ENCODE data around the gene ZNF883.

GRCh38 chr9:112955550-112955949 is 56.4 kb downstream of the ZNF883 start:
- TF ChIP-seq CTCF (IDR thresholded peaks at IDR 0.05; ENCODE audit: extremely low read depth in 1 of 2, insufficient read depth in 1 of 2, low read depth in 1 of 2, low read length in 2 of 2) (no peak), POLR2AphosphoS5 (IDR thresholded peaks at IDR 0.05; ENCODE audit: insufficient read depth, low read depth, low read length) (no peak), POLR2A (IDR thresholded peaks at IDR 0.05; ENCODE audit: low read depth, low read length) (no peak), MAX (IDR thresholded peaks at IDR 0.05; ENCODE audit: insufficient read depth, insufficient read length) (no peak), MYC (IDR thresholded peaks at IDR 0.05; ENCODE audit: low read depth, low read length) (no peak), FOS (IDR thresholded peaks at IDR 0.05; ENCODE audit: borderline replicate concordance, insufficient read depth, low read length) (no peak), EZH2 (IDR thresholded peaks at IDR 0.05; ENCODE audit: borderline replicate concordance, low read depth, low read length, severe bottlenecking) (no peak), JUN (IDR thresholded peaks at IDR 0.05; ENCODE audit: borderline replicate concordance, insufficient read depth, insufficient read length, low read depth) (no peak)

All from endothelial cell of umbilical vein (primary cell).